GM18505 (cell line): ENCODE data around the gene CBLC.
"Not testable (repeated sequence)": the region's sequence is repeated elsewhere in the genome, so short reads cannot be mapped to it uniquely, and the experiment has no call there.

Experiments
- ATAC-seq: cut with Tn5 transposase; IDR thresholded peaks from one replicate; pipeline ENCODE4 v1.9.1; 2021; ENCODE audit not compliant: unreplicated experiment
- POLR2A ChIP-seq: IDR thresholded peaks from 4 replicates; pipeline ENCODE4 v1.6.1; 2011; ENCODE audit warnings: borderline replicate concordance; ENCODE audit not compliant: insufficient read depth, insufficient read length; ENCODE audit errors: extremely low read depth

Gene CBLC

GRCh38 chr19:44765033-44765948, 12.4 kb upstream of the CBLC start:
- no peak for ATAC-seq
- TF ChIP-seq POLR2A, result no peak

- no peak for TF ChIP-seq POLR2A
- ATAC-seq, result no peak
These were observed 11.7 kb upstream of the CBLC start for GRCh38 chr19:44765949-44766335.

DNA sequence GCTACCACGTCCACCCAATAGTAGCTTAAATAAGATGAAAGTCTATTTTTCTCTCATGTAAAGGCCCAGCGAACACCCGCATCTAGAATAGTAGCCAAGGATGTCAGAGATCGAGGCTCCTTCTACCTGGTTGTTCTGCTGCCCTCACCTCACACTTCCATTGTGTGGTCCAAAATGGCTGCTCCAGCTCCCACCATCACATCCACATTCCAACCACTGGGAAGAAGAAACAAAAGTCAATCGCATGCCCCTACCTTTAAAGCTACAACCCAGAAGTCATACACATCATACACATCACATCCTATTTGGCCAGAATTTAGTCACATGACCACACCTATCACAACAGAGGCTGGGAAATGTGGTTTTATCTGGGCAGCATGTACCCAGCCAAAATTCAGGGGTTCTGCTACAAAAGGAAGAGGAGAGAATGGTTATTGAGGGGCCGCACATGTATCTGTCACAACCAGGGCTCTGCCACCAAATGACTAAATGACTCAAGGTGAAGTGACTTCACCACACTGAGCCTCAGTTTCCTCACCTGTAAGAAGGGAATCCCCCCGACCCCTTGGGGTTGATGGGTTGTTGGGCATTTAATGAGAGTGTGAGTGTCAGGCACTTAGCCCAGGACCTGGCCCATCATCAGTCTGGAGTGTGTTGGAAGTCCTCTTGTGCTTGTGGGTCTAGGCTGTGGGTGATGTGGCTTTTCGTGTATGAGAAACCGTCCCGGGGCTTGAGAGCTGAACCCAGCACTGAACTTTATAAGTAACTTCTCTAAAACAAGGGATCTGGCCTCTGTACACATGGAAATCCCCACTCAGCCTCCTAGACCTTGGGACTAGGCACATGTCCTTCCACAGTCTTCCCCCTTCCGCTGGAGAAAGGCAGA, 10.2 kb upstream of the CBLC start:
- TF ChIP-seq POLR2A, result no peak
- ATAC-seq, result no peak

GRCh38 chr19:44770550-44771257, 7.0 kb upstream of the CBLC start:
- no peak for TF ChIP-seq POLR2A
- peak; percentile 93 for ATAC-seq

GRCh38 chr19:44772144-44772543, 5.5 kb upstream of the CBLC start:
- not testable (repeated sequence) for ATAC-seq

GRCh38 chr19:44772959-44773358, 4.7 kb upstream of the CBLC start:
- TF ChIP-seq POLR2A, result no peak

GRCh38 chr19:44775676-44776240, 1.9 kb upstream of the CBLC start:
- ATAC-seq, result no peak
- TF ChIP-seq POLR2A, result no peak

More at GRCh38 chr19:44772959-44773358, 4.7 kb upstream of the CBLC start:
- ATAC-seq, result no peak

DNA sequence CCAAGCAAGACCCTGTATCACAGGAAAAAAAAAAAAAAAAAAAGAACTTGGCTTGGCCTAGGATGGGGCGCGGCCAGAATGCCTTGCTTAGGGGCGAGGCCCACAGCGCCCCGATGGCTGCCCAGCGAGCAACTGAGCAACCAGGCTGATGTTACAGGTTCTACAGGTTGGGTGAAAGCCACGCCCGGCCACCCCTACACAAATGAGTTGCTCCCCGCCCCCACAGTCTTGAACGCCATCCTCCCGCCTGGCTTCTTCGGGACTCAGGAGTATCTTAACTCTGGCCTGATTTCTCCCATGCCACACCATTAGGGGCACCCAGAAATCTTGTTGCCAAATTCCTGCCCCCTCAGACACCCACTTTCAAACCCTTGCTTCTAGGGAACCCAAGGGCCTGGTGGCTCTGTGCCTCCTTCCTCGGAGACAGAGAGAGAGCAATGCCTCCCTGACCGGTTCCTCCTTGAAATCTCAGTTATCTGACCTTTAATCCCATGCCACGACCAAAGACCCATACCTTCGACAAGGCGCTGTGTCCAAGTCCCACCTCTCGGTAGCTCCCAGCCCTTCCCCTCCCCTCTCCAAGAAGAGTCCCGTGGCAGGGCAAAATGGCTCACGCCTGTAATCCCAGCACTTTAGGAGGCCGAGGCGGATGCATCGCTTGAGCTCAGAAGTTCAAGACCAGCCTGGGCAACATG, 1.1 kb upstream of the CBLC start:
- ATAC-seq, result no peak

GRCh38 chr19:44779150-44779549, 1.5 kb downstream of the CBLC start:
- TF ChIP-seq POLR2A, result no peak
- ATAC-seq, result no peak

More for the DNA sequence above, 1.1 kb upstream of the CBLC start:
- TF ChIP-seq POLR2A, result no peak

GRCh38 chr19:44781694-44782093, 4.0 kb downstream of the CBLC start:
- ATAC-seq, result not testable (repeated sequence)

- ATAC-seq, result no peak
- TF ChIP-seq POLR2A, result no peak
These were observed 5.0 kb downstream of the CBLC start for GRCh38 chr19:44782729-44783128.

DNA sequence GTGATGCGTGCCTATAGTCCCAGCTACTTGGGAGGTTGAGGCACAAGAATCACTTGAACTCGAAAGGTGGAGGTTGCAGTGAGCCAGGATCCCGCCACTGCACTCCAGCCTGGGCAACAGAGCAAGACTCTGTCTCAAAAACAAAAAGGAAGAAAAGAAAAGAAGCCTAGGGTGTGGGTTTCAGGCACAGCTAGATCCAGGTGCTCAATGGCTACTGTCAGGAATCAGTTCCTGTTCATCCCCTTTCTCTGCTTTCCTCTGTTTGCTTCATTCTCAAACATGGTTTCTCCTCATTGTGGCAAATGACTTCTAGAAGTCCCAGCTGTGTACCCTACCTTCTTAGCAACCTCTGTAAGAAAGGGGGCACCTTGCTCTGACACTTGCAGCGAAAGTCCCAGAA, 5.9 kb downstream of the CBLC start:
- no peak for ATAC-seq
- no peak for TF ChIP-seq POLR2A
